Hematopoietic multipotent progenitor cell treated with erythropoietin and hydrocortisone succinate and interleukin-3 and kit ligand, for 17 days (in vitro differentiated cells): ENCODE measurements around the gene USP34.
"Not testable (repeated sequence)": the region's sequence is repeated elsewhere in the genome, so short reads cannot be mapped to it uniquely, and the experiment has no call there.

Experiments
- DNase-seq: peaks from one replicate; pipeline ENCODE4 v3.0.0-alpha.2; 2015; ENCODE audit warnings: low spot score

Gene USP34

GRCh38 chr2:61249521-61250071 lies 221.3 kb downstream of the USP34 start:
- no peak for DNase-seq

- no peak for DNase-seq
Measured at GRCh38 chr2:61247204-61247812, 223.6 kb downstream of the USP34 start.

- no peak for DNase-seq
Measured at GRCh38 chr2:61244694-61245093, 226.2 kb downstream of the USP34 start.

GRCh38 chr2:61241266-61241665 lies 229.6 kb downstream of the USP34 start:
- DNase-seq: no peak

GRCh38 chr2:61238219-61239012 lies 232.5 kb downstream of the USP34 start:
- no peak for DNase-seq

GRCh38 chr2:61235716-61236115 lies 235.2 kb downstream of the USP34 start:
- no peak for DNase-seq

GRCh38 chr2:61233581-61233980 lies 237.3 kb downstream of the USP34 start:
- no peak for DNase-seq

- no peak for DNase-seq
Measured at GRCh38 chr2:61229936-61230335, 241.0 kb downstream of the USP34 start.

GRCh38 chr2:61222567-61222966 lies 248.3 kb downstream of the USP34 start:
- DNase-seq: no peak

GRCh38 chr2:61221819-61222218 lies 249.1 kb downstream of the USP34 start:
- no peak for DNase-seq

- no peak for DNase-seq
Measured at GRCh38 chr2:61220768-61221167, 250.1 kb downstream of the USP34 start.

GRCh38 chr2:61218817-61219170 lies 252.1 kb downstream of the USP34 start:
- no peak for DNase-seq

- DNase-seq: no peak
Measured at GRCh38 chr2:61218076-61218816, 252.6 kb downstream of the USP34 start.

- no peak for DNase-seq
Measured at GRCh38 chr2:61214171-61214570, 256.7 kb downstream of the USP34 start.

GRCh38 chr2:61210332-61210981 lies 260.4 kb downstream of the USP34 start:
- no peak for DNase-seq

GRCh38 chr2:61205132-61205531 lies 265.8 kb downstream of the USP34 start:
- no peak for DNase-seq

GRCh38 chr2:61196671-61197070 lies 274.2 kb downstream of the USP34 start:
- no peak for DNase-seq

GRCh38 chr2:61194646-61195045 lies 276.2 kb downstream of the USP34 start:
- not testable (repeated sequence) for DNase-seq

GRCh38 chr2:61193670-61194561 lies 277.0 kb downstream of the USP34 start:
- DNase-seq: no peak

GRCh38 chr2:61187085-61187484 lies 283.8 kb downstream of the USP34 start:
- no peak for DNase-seq

GRCh38 chr2:61185231-61185728 lies 285.6 kb downstream of the USP34 start:
- no peak for DNase-seq
